COLO668 (cell line): Measurements from ENCODE around the gene MDM1.

Experiments used
- DNase-seq: peaks from one replicate; lab custom pipeline; 2025; ENCODE audit not compliant: unreplicated experiment; lab: John Stamatoyannopoulos, UW

Gene MDM1

GRCh38 chr12:68356986-68357385 lies 24.8 kb upstream of the MDM1 start:
- DNase-seq = no peak

DNA sequence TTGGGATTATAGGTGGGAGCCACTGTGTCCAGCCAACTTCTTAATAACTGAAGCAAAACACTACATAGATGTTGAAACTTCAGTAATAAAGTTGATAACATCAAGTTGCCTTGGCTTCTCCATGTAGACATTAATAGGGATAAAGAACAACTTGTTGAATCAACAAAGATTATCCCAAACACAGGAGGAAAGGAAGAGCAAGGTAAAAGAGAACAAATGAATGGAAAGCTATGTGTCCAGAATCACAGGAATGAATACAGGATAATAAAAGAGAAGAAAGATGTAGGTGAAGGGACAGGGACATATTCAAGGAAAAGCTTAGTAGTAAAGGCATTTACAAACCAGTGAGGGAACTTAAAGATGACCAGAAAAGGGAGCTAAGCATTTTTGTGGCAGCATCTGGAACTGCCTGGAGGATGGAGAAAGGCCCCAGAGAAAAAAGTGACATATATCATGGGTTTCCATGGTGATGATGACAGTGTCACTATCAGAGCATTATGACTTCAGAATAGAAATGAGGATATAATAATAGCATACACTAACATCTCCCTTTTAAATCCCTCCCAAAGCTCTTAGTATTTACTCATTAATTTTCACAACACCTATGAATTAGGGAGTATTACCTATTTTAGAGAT lies 24.0 kb upstream of the MDM1 start:
- DNase-seq = no peak

DNA sequence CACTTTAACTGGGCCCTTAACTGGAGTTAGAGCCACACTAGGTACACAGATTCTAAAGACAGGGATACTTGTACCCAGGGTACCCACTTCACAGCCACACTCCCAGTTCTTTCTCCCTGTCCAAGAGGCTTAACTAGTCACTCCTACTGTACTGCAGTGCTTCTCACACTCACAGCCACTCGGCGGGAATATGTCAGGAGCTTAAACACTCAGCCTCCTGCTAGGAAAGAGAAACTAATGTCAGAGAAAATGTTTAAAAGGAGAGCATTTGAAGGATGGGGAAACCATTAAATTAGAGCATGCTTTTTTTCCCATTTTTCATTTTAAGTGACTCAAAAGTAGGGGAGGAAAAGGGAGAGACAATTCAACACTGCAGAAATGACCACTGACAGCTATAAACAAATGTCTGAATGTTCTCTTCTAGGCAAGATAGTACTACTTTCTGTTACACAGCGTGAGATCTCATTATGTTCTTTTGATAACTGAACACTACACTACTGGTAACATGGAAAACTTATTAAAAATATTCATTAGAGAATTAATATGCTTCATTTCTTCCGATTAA lies 22.9 kb upstream of the MDM1 start:
- DNase-seq = no peak

DNA sequence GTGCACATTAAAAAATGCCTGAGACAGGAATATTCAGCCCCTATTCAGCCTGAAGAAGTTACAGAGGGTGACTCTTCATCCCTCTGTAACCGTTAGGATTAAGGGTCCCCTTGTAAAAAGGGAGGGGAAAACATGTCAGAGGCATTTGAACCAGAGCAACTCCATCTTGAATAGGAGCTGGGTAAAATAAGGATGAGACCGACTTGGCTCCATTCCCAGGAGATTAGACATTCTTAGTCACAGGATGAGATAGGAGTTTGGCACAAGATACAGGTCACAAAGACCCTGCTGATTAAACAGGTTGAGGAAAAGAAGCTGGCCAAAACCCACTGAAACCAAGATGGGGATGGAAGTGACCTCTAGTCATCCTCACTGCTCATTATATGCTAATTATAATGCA lies 19.9 kb upstream of the MDM1 start:
- no peak for DNase-seq

DNA sequence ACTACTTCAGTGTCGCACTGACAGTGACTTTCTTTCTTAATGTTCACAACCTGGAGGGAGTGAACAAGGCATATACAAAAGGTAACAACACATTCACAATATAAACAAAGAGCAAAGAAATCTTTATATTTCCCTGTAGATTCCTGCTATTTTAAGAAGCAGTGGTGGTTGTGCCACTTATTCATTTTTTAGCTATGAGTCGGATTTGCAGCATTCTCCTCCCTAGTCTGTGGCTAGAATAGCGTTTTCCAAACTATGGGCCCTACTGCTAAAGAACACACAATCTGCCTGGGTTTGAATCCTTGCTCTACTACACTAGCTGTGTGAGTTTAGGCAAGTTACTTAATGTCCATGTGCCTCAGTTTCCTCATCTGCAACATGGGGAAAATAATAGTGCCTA lies 18.6 kb upstream of the MDM1 start:
- DNase-seq = no peak

DNA sequence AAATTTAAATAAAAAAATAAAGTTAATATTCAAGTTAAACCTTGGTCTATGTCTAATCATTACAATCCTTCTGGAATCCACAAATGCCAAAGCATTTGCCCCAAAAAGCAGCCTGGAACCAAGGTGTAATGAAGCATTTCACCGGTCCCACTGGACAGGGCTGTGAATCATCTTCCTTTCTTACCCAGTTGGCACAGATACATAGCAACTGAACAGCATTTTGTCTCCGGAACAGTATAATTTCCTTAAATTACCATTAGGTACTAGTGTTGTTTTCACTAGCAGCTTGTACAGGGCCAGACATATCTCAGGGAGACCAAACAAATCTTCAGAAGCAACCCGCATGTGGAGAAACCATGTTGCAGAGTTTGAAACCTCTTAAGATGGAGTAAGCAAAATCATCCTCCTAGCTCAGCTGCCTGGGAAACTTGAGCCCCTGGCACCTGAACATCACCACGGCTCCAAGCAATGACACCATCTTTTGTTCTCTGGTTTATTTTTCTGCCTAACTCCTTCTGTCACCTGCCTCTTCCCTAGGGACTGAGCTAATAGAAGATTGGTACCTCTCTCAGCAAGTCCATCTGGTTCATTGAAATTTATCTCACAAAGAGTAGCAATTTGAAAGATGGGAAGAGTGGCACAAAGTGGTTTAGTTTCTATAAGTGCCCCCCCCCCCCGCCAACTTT lies 17.9 kb upstream of the MDM1 start:
- peak; percentile 35 for DNase-seq

GRCh38 chr12:68349220-68349621 lies 17.1 kb upstream of the MDM1 start:
- DNase-seq = no peak

- no peak for DNase-seq
Observed at GRCh38 chr12:68348419-68348818, 16.3 kb upstream of the MDM1 start.

- no peak for DNase-seq
Observed at GRCh38 chr12:68345763-68346162, 13.6 kb upstream of the MDM1 start.

GRCh38 chr12:68344126-68344525 lies 12.0 kb upstream of the MDM1 start:
- no peak for DNase-seq

DNA sequence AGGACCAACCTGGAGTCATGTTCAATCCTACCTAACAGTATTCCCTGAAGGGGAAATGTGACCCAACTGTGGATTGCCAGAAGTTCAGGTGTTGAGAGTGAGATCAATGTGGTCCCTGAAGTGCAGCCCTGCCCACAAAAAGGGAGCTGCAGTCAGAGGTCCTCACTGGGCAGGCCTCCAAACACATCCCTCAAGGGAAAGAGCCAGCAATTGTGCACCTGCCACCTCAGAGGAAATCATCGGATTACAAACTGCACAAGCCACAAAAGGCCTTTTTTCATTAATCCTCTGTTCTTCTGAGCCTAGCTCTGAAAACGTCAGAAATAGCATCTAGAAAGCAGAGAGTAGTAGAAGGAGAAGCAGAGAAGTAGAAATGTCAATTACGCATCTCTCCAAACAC lies 10.8 kb upstream of the MDM1 start:
- peak; percentile 47 for DNase-seq

GRCh38 chr12:68341822-68342221 lies 9.7 kb upstream of the MDM1 start:
- no peak for DNase-seq

- no peak for DNase-seq
Observed at GRCh38 chr12:68340404-68341270, 8.5 kb upstream of the MDM1 start.

GRCh38 chr12:68336889-68337303 lies 4.7 kb upstream of the MDM1 start:
- no peak for DNase-seq

GRCh38 chr12:68335462-68335861 lies 3.3 kb upstream of the MDM1 start:
- DNase-seq = no peak

GRCh38 chr12:68334132-68334531 lies 2.0 kb upstream of the MDM1 start:
- peak; percentile 30 for DNase-seq

GRCh38 chr12:68332728-68333630 lies 817 bp upstream of the MDM1 start:
- no peak for DNase-seq

DNA sequence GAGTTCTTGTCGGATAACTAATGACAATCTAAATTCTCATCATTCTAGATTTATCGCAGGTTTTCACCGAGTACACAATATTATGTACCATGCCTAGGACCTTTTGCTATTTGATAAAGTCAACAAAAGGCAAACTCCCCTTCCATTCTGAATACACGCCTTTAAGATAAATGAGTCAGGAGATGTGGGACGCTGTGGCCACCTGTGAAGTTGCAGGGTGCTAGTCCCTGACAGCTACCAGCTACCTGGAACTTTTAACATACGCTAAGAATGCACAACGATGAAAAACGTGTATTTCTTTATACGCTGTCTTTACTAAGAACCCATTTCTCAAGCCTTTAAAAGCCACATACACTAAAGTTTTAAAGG lies 678 bp downstream of the MDM1 start:
- peak; percentile 17 for DNase-seq

DNA sequence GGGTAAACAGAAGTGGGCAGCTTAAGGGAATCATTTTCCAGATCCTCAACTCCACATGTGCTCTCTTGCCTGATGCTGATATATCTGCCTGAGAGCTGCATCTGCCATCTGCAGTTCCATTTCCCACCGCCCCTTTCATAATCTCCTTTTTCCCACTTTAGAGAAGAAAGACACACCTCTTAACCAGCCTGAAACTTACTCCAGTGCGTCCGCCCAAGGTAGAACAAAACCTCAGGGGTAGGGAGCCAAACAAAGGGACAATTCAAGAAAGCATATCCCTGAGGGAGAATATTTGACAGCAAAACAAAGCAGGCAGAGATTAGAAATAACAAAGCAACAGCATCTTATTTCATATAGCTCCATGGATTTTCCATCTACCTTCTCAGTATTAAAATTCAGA lies 4.3 kb downstream of the MDM1 start:
- DNase-seq = no peak

DNA sequence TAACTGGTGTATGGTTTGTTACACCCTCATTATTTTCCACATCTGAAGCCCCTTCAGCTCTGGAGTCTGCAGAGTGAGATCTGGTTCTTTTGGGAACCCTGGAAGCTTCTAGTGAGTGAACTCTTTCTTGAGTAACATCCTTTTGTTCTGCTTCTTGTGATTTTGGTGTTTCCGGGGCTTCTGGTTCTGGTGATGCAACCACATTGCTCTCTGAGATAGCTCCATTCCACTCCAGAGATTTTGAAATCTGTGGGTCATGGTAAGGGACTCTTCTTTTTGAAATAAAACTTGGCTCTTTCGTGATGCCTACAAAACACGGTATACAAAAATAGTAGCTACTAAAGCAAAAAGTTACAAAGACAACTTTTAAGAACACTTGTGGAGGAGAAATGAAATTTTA lies 5.4 kb downstream of the MDM1 start:
- DNase-seq = no peak

GRCh38 chr12:68325966-68326365 lies 6.2 kb downstream of the MDM1 start:
- DNase-seq = no peak
